IMR-90 (cell line): ENCODE measurements around the gene MBTPS1.

ENCODE experiments used
- CEBPB ChIP-seq: IDR thresholded peaks from 2 replicates; pipeline ENCODE4 v1.6.1; 2012; ENCODE audit warnings: low read depth, low read length, improper control_type of control experiment
- CHD1 ChIP-seq: IDR thresholded peaks from 2 replicates; pipeline ENCODE4 v1.6.1; 2012; ENCODE audit warnings: low read depth, low read length, improper control_type of control experiment
- CTCF ChIP-seq: conservative IDR thresholded peaks from 2 replicates; pipeline ENCODE4 v1.5.1; 2012; ENCODE audit warnings: mild to moderate bottlenecking, low read depth, low read length, improper control_type of control experiment
- ELK1 ChIP-seq: fragments of 150-350 bp; IDR thresholded peaks from 2 replicates; pipeline ENCODE4 v1.6.1; 2016; ENCODE audit warnings: low read depth, mild to moderate bottlenecking, low read length, moderate library complexity, borderline replicate concordance
- MAFK ChIP-seq: IDR thresholded peaks from 2 replicates; pipeline ENCODE4 v1.6.1; 2012; ENCODE audit warnings: low read depth, low read length, improper control_type of control experiment
- POLR2A ChIP-seq: IDR thresholded peaks from 2 replicates; pipeline ENCODE4 v1.6.1; 2012; ENCODE audit warnings: mild to moderate bottlenecking, low read depth, low read length
- RAD21 ChIP-seq: IDR thresholded peaks from 2 replicates; pipeline ENCODE4 v1.6.1; 2012; ENCODE audit warnings: low read length, improper control_type of control experiment
- RCOR1 ChIP-seq: IDR thresholded peaks from 2 replicates; pipeline ENCODE4 v1.6.1; 2012; ENCODE audit warnings: mild to moderate bottlenecking, low read length, improper control_type of control experiment; ENCODE audit not compliant: insufficient replicate concordance
- RFX5 ChIP-seq: IDR thresholded peaks from 2 replicates; pipeline ENCODE4 v1.8.0; 2012; ENCODE audit warnings: low read depth, mild to moderate bottlenecking, low read length, moderate library complexity
- SMC3 ChIP-seq: fragments of 150-350 bp; IDR thresholded peaks from 2 replicates; pipeline ENCODE4 v1.6.1; 2016; ENCODE audit warnings: low read depth, mild to moderate bottlenecking, antibody characterized with exemption, low read length, moderate library complexity
- USF2 ChIP-seq: fragments of 150-350 bp; IDR thresholded peaks from 2 replicates; pipeline ENCODE4 v1.6.1; 2017; ENCODE audit warnings: mild to moderate bottlenecking, antibody characterized with exemption, low read length, low read depth

- TF ChIP-seq SMC3 (no peak), CTCF (no peak), RCOR1 (no peak), CEBPB (no peak), RFX5 (no peak), ELK1 (no peak), POLR2A (no peak), USF2 (no peak), MAFK (no peak), CHD1 (no peak), RAD21 (no peak)
Observed at GRCh38 chr16:84082835-84083569, 33.7 kb downstream of the MBTPS1 start.
